Endothelial cell (in vitro differentiated cells): ENCODE measurements around the gene KRT37. TPM values are rescaled to one million over a fixed set of nuclear protein-coding genes. Genes with fewer than 3 reads are reported as not detected.

ENCODE experiments used
- DNase-seq: peaks from one replicate; pipeline ENCODE4 v3.0.0; 2021; ENCODE audit warnings: low spot score
- H3K27ac Mint-ChIP-seq: one replicate; pipeline ENCODE4 v1.8.0; 2021; ENCODE audit warnings: mixed read lengths, inconsistent platforms; ENCODE audit not compliant: unreplicated experiment
- H3K27me3 Mint-ChIP-seq: one replicate; pipeline ENCODE4 v1.8.0; 2021; ENCODE audit warnings: mild to moderate bottlenecking, moderate library complexity, mixed read lengths, inconsistent platforms; ENCODE audit not compliant: unreplicated experiment
- H3K36me3 Mint-ChIP-seq: one replicate; pipeline ENCODE4 v1.8.0; 2021; ENCODE audit warnings: mild to moderate bottlenecking, low read depth, mixed read lengths, inconsistent platforms; ENCODE audit not compliant: unreplicated experiment
- H3K4me1 Mint-ChIP-seq: one replicate; pipeline ENCODE4 v1.8.0; 2021; ENCODE audit warnings: mild to moderate bottlenecking, mixed read lengths, inconsistent platforms; ENCODE audit not compliant: unreplicated experiment
- H3K4me3 Mint-ChIP-seq: one replicate; pipeline ENCODE4 v1.8.0; 2021; ENCODE audit warnings: mild to moderate bottlenecking, mixed read lengths, inconsistent platforms; ENCODE audit not compliant: unreplicated experiment
- H3K9me3 Mint-ChIP-seq: one replicate; pipeline ENCODE4 v1.8.0; 2021; ENCODE audit warnings: mixed read lengths, inconsistent platforms; ENCODE audit not compliant: unreplicated experiment
- CTCF ChIP-seq: fragments of 200-600 bp; sonication (generic); IDR thresholded peaks from one replicate; pipeline ENCODE4 v1.5.0; 2021; ENCODE audit warnings: antibody characterized with exemption; ENCODE audit not compliant: unreplicated experiment
- total RNA-seq: library from RNA; stranded (reverse); fragmentation: NEBNext Ultra II Directional; extraction: Animal tissue kit (Norgen Biotek cat#: 25700); gene quantifications from one replicate; pipeline ENCODE4 v1.2.1, GENCODE V29; 2021; ENCODE audit not compliant: unreplicated experiment

KRT37 gene
- total RNA-seq, 1 donor from 2014 or later = not detected

GRCh38 chr17:41455236-41455635 lies 30.9 kb upstream of the KRT37 start:
- Mint-ChIP-seq H3K27me3 (peaks cover 2% of the 10 kb centered on the region), H3K9me3 (no peaks in the 10 kb centered on the region), H3K4me1 (no peaks in the 10 kb centered on the region), H3K4me3 (no peak overlapping the region), H3K27ac (no peak overlapping the region), H3K36me3 (no peaks in the 10 kb centered on the region)
- no peak for TF ChIP-seq CTCF
- DNase-seq = no peak

- no peak overlapping the region for H3K27ac Mint-ChIP-seq
- H3K4me3 Mint-ChIP-seq = no peak overlapping the region
- no peaks in the 10 kb centered on the region for H3K27me3 Mint-ChIP-seq
- no peaks in the 10 kb centered on the region for H3K4me1 Mint-ChIP-seq
- no peaks in the 10 kb centered on the region for H3K9me3 Mint-ChIP-seq
- no peak for TF ChIP-seq CTCF
- DNase-seq = no peak
- H3K36me3 Mint-ChIP-seq = no peaks in the 10 kb centered on the region
Observed at GRCh38 chr17:41453066-41453465, 28.7 kb upstream of the KRT37 start.

GRCh38 chr17:41452281-41452680 lies 27.9 kb upstream of the KRT37 start:
- H3K27me3 Mint-ChIP-seq = no peaks in the 10 kb centered on the region
- H3K9me3 Mint-ChIP-seq = no peaks in the 10 kb centered on the region

GRCh38 chr17:41451154-41451728 lies 26.9 kb upstream of the KRT37 start:
- TF ChIP-seq CTCF = no peak
- no peak overlapping the region for H3K27ac Mint-ChIP-seq

More at GRCh38 chr17:41452281-41452680, 27.9 kb upstream of the KRT37 start:
- no peak for DNase-seq
- no peak overlapping the region for H3K27ac Mint-ChIP-seq
- no peak for TF ChIP-seq CTCF
- H3K36me3 Mint-ChIP-seq = no peaks in the 10 kb centered on the region
- no peak overlapping the region for H3K4me3 Mint-ChIP-seq
- no peaks in the 10 kb centered on the region for H3K4me1 Mint-ChIP-seq

GRCh38 chr17:41449008-41449407 lies 24.6 kb upstream of the KRT37 start:
- H3K27me3 Mint-ChIP-seq = no peaks in the 10 kb centered on the region

More at GRCh38 chr17:41451154-41451728, 26.9 kb upstream of the KRT37 start:
- no peaks in the 10 kb centered on the region for H3K36me3 Mint-ChIP-seq
- no peaks in the 10 kb centered on the region for H3K9me3 Mint-ChIP-seq
- no peaks in the 10 kb centered on the region for H3K4me1 Mint-ChIP-seq
- H3K4me3 Mint-ChIP-seq = no peak overlapping the region
- H3K27me3 Mint-ChIP-seq = no peaks in the 10 kb centered on the region
- no peak for DNase-seq

More at GRCh38 chr17:41449008-41449407, 24.6 kb upstream of the KRT37 start:
- Mint-ChIP-seq H3K27ac (no peak overlapping the region), H3K36me3 (no peaks in the 10 kb centered on the region), H3K4me1 (no peaks in the 10 kb centered on the region), H3K4me3 (no peak overlapping the region), H3K9me3 (no peaks in the 10 kb centered on the region)
- no peak for TF ChIP-seq CTCF
- no peak for DNase-seq
